ENCODE results near the gene ITGA11.

ITGA11 gene

GRCh38 chr15:68336516-68336915 lies 95.4 kb downstream of the ITGA11 start:
- H3K4me3 ChIP-seq (ENCODE audit: low read length in 2 of 2): no peak overlapping the region
- peaks cover 13% of the 10 kb centered on the region for H3K4me1 ChIP-seq (ENCODE audit: control insufficient read depth, insufficient read depth, low read length)
- no peaks in the 10 kb centered on the region for H3K9me3 ChIP-seq (ENCODE audit: control insufficient read depth in 2 of 2, low read length in 2 of 2)
- no peaks in the 10 kb centered on the region for H3K27me3 ChIP-seq (ENCODE audit: control insufficient read depth in 1 of 2, insufficient read depth in 2 of 2, low read length in 2 of 2)
- H3K27ac ChIP-seq (ENCODE audit: low read length): no peak overlapping the region
- no peak overlapping the region for H3K9ac ChIP-seq (ENCODE audit: low read length in 2 of 2)
- H3K36me3 ChIP-seq (ENCODE audit: control insufficient read depth in 2 of 2, insufficient read depth in 2 of 2, low read length in 2 of 2): no peaks in the 10 kb centered on the region

DNA sequence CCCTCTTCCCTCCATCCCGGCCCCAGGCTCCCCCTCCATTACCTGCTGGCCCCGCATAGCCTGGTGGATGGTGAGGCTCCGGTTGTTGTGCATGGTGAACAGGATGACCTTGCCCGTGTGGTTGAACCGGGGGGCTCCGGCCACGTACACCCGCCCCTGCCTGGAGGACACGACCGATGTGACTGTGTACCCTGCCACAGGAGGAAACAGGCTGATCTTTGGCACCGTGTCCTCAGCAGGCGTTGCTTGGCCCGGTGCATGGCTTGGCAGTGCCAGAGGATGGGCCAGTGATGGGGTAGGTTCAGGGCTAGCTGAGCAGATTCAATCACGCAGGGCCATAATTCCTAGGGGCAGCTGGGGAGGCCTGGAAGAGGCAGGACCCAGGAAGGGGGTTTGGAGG lies 96.3 kb downstream of the ITGA11 start:
- Histone ChIP-seq H3K4me1 (ENCODE audit: control insufficient read depth, insufficient read depth, low read length) (peaks cover 9% of the 10 kb centered on the region), H3K9ac (ENCODE audit: low read length in 2 of 2) (no peak overlapping the region), H3K27me3 (ENCODE audit: control insufficient read depth in 1 of 2, insufficient read depth in 2 of 2, low read length in 2 of 2) (no peaks in the 10 kb centered on the region), H3K36me3 (ENCODE audit: control insufficient read depth in 2 of 2, insufficient read depth in 2 of 2, low read length in 2 of 2) (no peaks in the 10 kb centered on the region), H3K4me3 (ENCODE audit: low read length in 2 of 2) (no peak overlapping the region), H3K27ac (ENCODE audit: low read length) (no peak overlapping the region), H3K9me3 (ENCODE audit: control insufficient read depth in 2 of 2, low read length in 2 of 2) (no peaks in the 10 kb centered on the region)

DNA sequence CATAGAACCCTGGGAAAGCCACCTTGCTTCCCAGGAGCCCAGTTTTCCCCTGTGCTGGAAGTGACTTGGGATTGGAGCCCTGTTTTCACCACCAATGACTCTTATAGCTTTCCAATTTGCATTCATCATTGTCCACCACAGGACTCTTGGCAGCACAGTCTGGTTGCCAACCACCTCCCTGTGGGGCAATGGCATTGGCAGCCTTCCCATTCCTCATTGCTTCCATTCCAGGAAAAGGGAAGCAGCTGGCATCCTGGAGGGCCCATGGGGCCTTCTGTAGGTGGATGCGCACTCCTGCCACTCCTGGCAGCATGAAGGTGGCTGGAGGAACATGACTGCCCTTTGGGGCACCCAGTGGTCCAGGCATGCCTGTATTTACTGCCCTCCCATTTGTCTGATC lies 96.7 kb downstream of the ITGA11 start:
- Histone ChIP-seq H3K9ac (ENCODE audit: low read length in 2 of 2) (no peak overlapping the region), H3K4me1 (ENCODE audit: control insufficient read depth, insufficient read depth, low read length) (peaks cover 5% of the 10 kb centered on the region), H3K27ac (ENCODE audit: low read length) (no peak overlapping the region), H3K27me3 (ENCODE audit: control insufficient read depth in 1 of 2, insufficient read depth in 2 of 2, low read length in 2 of 2) (no peaks in the 10 kb centered on the region), H3K9me3 (ENCODE audit: control insufficient read depth in 2 of 2, low read length in 2 of 2) (no peaks in the 10 kb centered on the region), H3K4me3 (ENCODE audit: low read length in 2 of 2) (no peak overlapping the region), H3K36me3 (ENCODE audit: control insufficient read depth in 2 of 2, insufficient read depth in 2 of 2, low read length in 2 of 2) (no peaks in the 10 kb centered on the region)

- H3K9me3 ChIP-seq (ENCODE audit: control insufficient read depth in 2 of 2, low read length in 2 of 2): no peaks in the 10 kb centered on the region
- H3K4me1 ChIP-seq (ENCODE audit: control insufficient read depth, insufficient read depth, low read length): peaks cover 5% of the 10 kb centered on the region
- no peak overlapping the region for H3K9ac ChIP-seq (ENCODE audit: low read length in 2 of 2)
- H3K27me3 ChIP-seq (ENCODE audit: control insufficient read depth in 1 of 2, insufficient read depth in 2 of 2, low read length in 2 of 2): peaks cover 0 to 2% of the 10 kb centered on the region in 2 donors
- no peak overlapping the region for H3K27ac ChIP-seq (ENCODE audit: low read length)
- no peaks in the 10 kb centered on the region for H3K36me3 ChIP-seq (ENCODE audit: control insufficient read depth in 2 of 2, insufficient read depth in 2 of 2, low read length in 2 of 2)
- H3K4me3 ChIP-seq (ENCODE audit: low read length in 2 of 2): no peak overlapping the region
Observed at GRCh38 chr15:68334661-68335124, 97.3 kb downstream of the ITGA11 start.

DNA sequence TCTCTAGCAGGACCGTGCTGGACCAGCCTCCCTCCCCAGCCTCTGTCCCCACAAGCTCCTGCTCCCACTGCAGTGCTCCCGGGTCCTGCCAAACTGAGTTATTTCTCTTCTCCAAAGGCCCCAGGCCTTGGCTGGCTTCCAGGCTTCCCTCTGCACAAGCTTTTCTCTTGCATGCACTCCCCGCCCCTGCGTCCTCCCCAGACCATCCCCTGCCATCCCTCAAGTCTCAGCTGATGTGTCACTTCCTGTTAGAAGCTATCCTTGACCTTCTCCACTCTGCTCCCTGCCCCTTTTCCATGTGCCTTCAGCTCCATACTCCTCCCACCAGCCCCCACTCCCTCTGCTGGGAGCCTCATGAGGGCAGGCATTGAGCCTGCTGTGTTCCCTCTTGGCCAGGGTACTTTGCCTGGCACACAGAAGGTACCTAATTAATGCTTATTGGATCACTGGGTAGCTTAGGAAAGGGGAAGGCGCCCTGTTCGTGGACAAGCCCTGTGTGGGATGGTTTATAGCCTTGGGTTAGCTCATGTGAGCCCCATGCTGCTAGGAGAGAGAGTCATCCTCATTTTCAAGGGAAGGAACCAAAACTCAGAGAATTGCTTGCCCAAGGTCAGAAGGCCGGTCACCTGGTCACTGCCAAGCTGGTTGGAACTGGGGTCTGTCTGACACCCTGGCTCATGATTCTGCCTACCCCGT lies 98.0 kb downstream of the ITGA11 start:
- Histone ChIP-seq H3K9ac (ENCODE audit: low read length in 2 of 2) (no peak overlapping the region), H3K9me3 (ENCODE audit: control insufficient read depth in 2 of 2, low read length in 2 of 2) (no peaks in the 10 kb centered on the region), H3K36me3 (ENCODE audit: control insufficient read depth in 2 of 2, insufficient read depth in 2 of 2, low read length in 2 of 2) (no peaks in the 10 kb centered on the region), H3K27me3 (ENCODE audit: control insufficient read depth in 1 of 2, insufficient read depth in 2 of 2, low read length in 2 of 2) (peaks cover 0 to 3% of the 10 kb centered on the region in 2 donors), H3K27ac (ENCODE audit: low read length) (no peak overlapping the region), H3K4me1 (ENCODE audit: control insufficient read depth, insufficient read depth, low read length) (peaks cover 5% of the 10 kb centered on the region), H3K4me3 (ENCODE audit: low read length in 2 of 2) (no peak overlapping the region)

DNA sequence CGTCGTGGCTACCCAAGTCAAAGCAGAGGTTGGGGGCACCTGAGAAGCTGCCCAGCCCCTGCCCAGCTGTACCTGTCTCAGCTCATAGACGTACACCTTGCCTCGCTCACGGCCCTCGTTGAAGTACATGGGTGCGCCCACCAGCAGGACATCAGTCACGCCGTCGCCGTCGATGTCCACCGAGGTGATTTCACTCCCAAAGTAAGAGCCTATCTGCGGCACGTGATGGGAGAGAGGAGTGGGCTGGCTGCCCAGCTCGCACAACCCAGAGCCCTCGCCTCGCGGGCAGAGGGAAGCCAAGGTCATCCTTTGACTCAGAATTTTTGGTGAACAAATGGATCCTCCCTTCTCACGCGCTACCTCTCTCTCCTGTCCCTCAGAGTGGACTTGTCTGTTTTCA lies 99.7 kb downstream of the ITGA11 start:
- no peak overlapping the region for H3K27ac ChIP-seq (ENCODE audit: low read length)
- H3K4me3 ChIP-seq (ENCODE audit: low read length in 2 of 2): no peak overlapping the region
- peaks cover 5% of the 10 kb centered on the region for H3K4me1 ChIP-seq (ENCODE audit: control insufficient read depth, insufficient read depth, low read length)
- no peaks in the 10 kb centered on the region for H3K9me3 ChIP-seq (ENCODE audit: control insufficient read depth in 2 of 2, low read length in 2 of 2)
- no peaks in the 10 kb centered on the region for H3K36me3 ChIP-seq (ENCODE audit: control insufficient read depth in 2 of 2, insufficient read depth in 2 of 2, low read length in 2 of 2)
- no peak overlapping the region for H3K9ac ChIP-seq (ENCODE audit: low read length in 2 of 2)
- peaks cover 0 to 5% of the 10 kb centered on the region in 2 donors for H3K27me3 ChIP-seq (ENCODE audit: control insufficient read depth in 1 of 2, insufficient read depth in 2 of 2, low read length in 2 of 2)

DNA sequence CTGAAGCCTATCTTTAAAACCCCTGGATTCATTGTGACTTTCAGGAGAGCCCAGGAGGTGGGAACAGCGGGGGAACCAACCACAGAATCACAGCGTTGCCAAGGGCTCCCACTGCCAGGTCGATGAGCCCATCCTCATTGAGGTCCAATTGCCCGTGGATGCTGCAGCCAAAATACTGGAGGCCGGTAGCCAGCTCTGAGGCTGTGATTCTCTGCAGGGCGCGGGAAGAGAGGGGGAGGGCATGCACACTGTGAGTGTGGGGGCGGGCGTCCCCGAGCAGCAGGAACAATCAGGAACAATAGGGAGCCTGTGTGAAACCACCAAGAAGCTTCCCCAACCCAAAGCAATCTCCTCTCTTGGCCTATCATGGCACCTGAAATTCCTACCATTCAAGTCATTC lies 101.1 kb downstream of the ITGA11 start:
- H3K4me3 ChIP-seq (ENCODE audit: low read length in 2 of 2): no peak overlapping the region
- peaks cover 0 to 10% of the 10 kb centered on the region in 2 donors for H3K27me3 ChIP-seq (ENCODE audit: control insufficient read depth in 1 of 2, insufficient read depth in 2 of 2, low read length in 2 of 2)
- peaks cover 5% of the 10 kb centered on the region for H3K4me1 ChIP-seq (ENCODE audit: control insufficient read depth, insufficient read depth, low read length)
- no peaks in the 10 kb centered on the region for H3K9me3 ChIP-seq (ENCODE audit: control insufficient read depth in 2 of 2, low read length in 2 of 2)
- H3K9ac ChIP-seq (ENCODE audit: low read length in 2 of 2): no peak overlapping the region
- H3K36me3 ChIP-seq (ENCODE audit: control insufficient read depth in 2 of 2, insufficient read depth in 2 of 2, low read length in 2 of 2): no peaks in the 10 kb centered on the region
- H3K27ac ChIP-seq (ENCODE audit: low read length): no peak overlapping the region

- no peak overlapping the region for H3K4me3 ChIP-seq (ENCODE audit: low read length in 2 of 2)
- no peaks in the 10 kb centered on the region for H3K9me3 ChIP-seq (ENCODE audit: control insufficient read depth in 2 of 2, low read length in 2 of 2)
- H3K36me3 ChIP-seq (ENCODE audit: control insufficient read depth in 2 of 2, insufficient read depth in 2 of 2, low read length in 2 of 2): no peaks in the 10 kb centered on the region
- H3K27me3 ChIP-seq (ENCODE audit: control insufficient read depth in 1 of 2, insufficient read depth in 2 of 2, low read length in 2 of 2): peaks cover 0 to 10% of the 10 kb centered on the region in 2 donors
- H3K27ac ChIP-seq (ENCODE audit: low read length): no peak overlapping the region
- H3K9ac ChIP-seq (ENCODE audit: low read length in 2 of 2): no peak overlapping the region
- H3K4me1 ChIP-seq (ENCODE audit: control insufficient read depth, insufficient read depth, low read length): peaks cover 5% of the 10 kb centered on the region
Observed at GRCh38 chr15:68330416-68330815, 101.5 kb downstream of the ITGA11 start.

- Histone ChIP-seq H3K9me3 (ENCODE audit: control insufficient read depth in 2 of 2, low read length in 2 of 2) (no peaks in the 10 kb centered on the region), H3K9ac (ENCODE audit: low read length in 2 of 2) (no peak overlapping the region), H3K27me3 (ENCODE audit: control insufficient read depth in 1 of 2, insufficient read depth in 2 of 2, low read length in 2 of 2) (peaks cover 0 to 10% of the 10 kb centered on the region in 2 donors), H3K36me3 (ENCODE audit: control insufficient read depth in 2 of 2, insufficient read depth in 2 of 2, low read length in 2 of 2) (no peaks in the 10 kb centered on the region), H3K4me1 (ENCODE audit: control insufficient read depth, insufficient read depth, low read length) (no peaks in the 10 kb centered on the region), H3K4me3 (ENCODE audit: low read length in 2 of 2) (no peak overlapping the region), H3K27ac (ENCODE audit: low read length) (no peak overlapping the region)
Observed at GRCh38 chr15:68328964-68329363, 103.0 kb downstream of the ITGA11 start.

DNA sequence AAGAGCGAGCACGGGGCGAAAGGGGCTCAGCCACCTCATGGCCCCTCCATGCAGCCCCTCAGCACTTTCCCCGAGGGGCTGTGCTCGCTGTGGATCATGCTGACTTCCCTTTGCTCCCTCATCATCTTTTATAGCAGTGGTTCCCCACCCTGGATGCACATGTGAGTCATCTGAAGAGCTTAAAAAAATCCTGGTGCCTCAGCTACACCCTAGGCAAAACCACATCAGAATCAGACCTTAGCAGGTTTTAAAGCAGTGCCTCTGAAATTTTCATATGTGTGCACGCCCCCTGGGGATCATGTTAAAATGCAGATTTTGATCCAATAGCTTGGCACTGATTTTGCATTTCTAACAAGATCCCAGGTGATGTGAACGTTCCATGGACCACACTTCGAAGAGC lies 103.5 kb downstream of the ITGA11 start:
- Histone ChIP-seq H3K27me3 (ENCODE audit: control insufficient read depth in 1 of 2, insufficient read depth in 2 of 2, low read length in 2 of 2) (peaks cover 0 to 10% of the 10 kb centered on the region in 2 donors), H3K27ac (ENCODE audit: low read length) (no peak overlapping the region), H3K9me3 (ENCODE audit: control insufficient read depth in 2 of 2, low read length in 2 of 2) (no peaks in the 10 kb centered on the region), H3K36me3 (ENCODE audit: control insufficient read depth in 2 of 2, insufficient read depth in 2 of 2, low read length in 2 of 2) (no peaks in the 10 kb centered on the region), H3K4me3 (ENCODE audit: low read length in 2 of 2) (no peak overlapping the region), H3K4me1 (ENCODE audit: control insufficient read depth, insufficient read depth, low read length) (no peaks in the 10 kb centered on the region), H3K9ac (ENCODE audit: low read length in 2 of 2) (no peak overlapping the region)

DNA sequence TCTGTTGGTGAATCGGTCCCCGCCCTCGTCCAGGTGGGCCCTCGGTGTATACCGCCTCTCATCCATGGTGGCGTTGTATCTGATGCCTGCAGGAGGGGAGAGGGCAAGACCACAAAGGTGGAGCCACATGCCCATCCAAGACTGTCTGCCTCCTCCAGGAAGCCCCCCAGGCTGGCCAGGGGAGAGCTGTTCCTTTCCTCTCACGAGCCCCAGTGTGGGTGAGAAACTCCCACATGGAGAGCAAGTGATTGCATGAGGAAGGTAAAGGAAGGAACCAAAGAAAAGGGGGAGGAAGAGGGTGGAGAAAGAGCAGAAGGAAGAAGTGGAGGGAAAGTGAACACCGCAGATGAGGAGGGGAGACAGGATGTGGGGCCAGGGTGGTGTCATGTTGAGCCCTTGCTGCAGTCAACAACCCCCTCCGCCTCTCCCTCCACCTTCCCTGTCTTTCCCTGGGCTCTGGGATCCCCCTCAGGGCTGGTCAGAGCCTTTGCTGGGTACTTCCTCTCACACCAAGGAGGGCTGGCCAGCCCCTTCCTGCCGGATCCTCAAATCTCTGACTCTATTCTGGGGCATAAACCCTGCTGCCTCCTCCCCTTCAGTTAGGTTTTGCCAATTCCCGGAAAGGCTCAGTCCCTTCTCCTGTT lies 105.1 kb downstream of the ITGA11 start:
- no peaks in the 10 kb centered on the region for H3K4me1 ChIP-seq (ENCODE audit: control insufficient read depth, insufficient read depth, low read length)
- H3K4me3 ChIP-seq (ENCODE audit: low read length in 2 of 2): no peak overlapping the region
- no peaks in the 10 kb centered on the region for H3K36me3 ChIP-seq (ENCODE audit: control insufficient read depth in 2 of 2, insufficient read depth in 2 of 2, low read length in 2 of 2)
- H3K9me3 ChIP-seq (ENCODE audit: control insufficient read depth in 2 of 2, low read length in 2 of 2): no peaks in the 10 kb centered on the region
- H3K9ac ChIP-seq (ENCODE audit: low read length in 2 of 2): no peak overlapping the region
- H3K27me3 ChIP-seq (ENCODE audit: control insufficient read depth in 1 of 2, insufficient read depth in 2 of 2, low read length in 2 of 2): peaks cover 0 to 10% of the 10 kb centered on the region in 2 donors
- no peak overlapping the region for H3K27ac ChIP-seq (ENCODE audit: low read length)
